H9 (cell line): Measurements from ENCODE around the gene CPNE5. TPM values are rescaled to one million over a fixed set of nuclear protein-coding genes. Genes with fewer than 3 reads are reported as not detected.

Experiments
- DNase-seq: peaks from one replicate; pipeline ENCODE4 v3.0.0-alpha.2; 2017
- H2AFZ ChIP-seq: one replicate; pipeline ENCODE4 v1.6.1; 2013; ENCODE audit warnings: mild to moderate bottlenecking, low read length, control low read depth, moderate library complexity
- H2AK5ac ChIP-seq: 2 replicates; pipeline ENCODE4 v1.6.1; 2013; ENCODE audit warnings: low read length, control low read depth, mixed read lengths; ENCODE audit not compliant: insufficient read length
- H2BK120ac ChIP-seq: one replicate; pipeline ENCODE4 v1.6.1; 2013; ENCODE audit warnings: low read depth, mild to moderate bottlenecking, low read length, control low read depth, inconsistent platforms; ENCODE audit not compliant: poor library complexity, severe bottlenecking
- H2BK12ac ChIP-seq: 2 replicates; pipeline ENCODE4 v1.6.1; 2013; ENCODE audit warnings: low read length, control low read depth, mixed read lengths, low read depth; ENCODE audit not compliant: insufficient read length
- H2BK15ac ChIP-seq: 2 replicates; pipeline ENCODE4 v1.6.1; 2013; ENCODE audit warnings: low read depth, low read length, control low read depth
- H2BK20ac ChIP-seq: one replicate; pipeline ENCODE4 v1.6.1; 2013; ENCODE audit warnings: low read depth, mild to moderate bottlenecking, low read length, control low read depth, inconsistent platforms; ENCODE audit not compliant: poor library complexity, severe bottlenecking
- H2BK5ac ChIP-seq: 2 replicates; pipeline ENCODE4 v1.6.1; 2013; ENCODE audit warnings: low read length, control low read depth, mixed read lengths; ENCODE audit not compliant: insufficient read length
- H3K14ac ChIP-seq: 2 replicates; pipeline ENCODE4 v1.6.1; 2013; ENCODE audit warnings: low read length, control low read depth; ENCODE audit not compliant: insufficient read depth
- H3K18ac ChIP-seq: 2 replicates; pipeline ENCODE4 v1.6.1; 2013; ENCODE audit warnings: low read depth, mild to moderate bottlenecking, mixed read lengths, low read length, control low read depth; ENCODE audit not compliant: insufficient read length
- H3K23ac ChIP-seq: 2 replicates; pipeline ENCODE4 v1.6.1; 2013; ENCODE audit warnings: low read length, control low read depth, mixed read lengths, low read depth; ENCODE audit not compliant: insufficient read length
- H3K23me2 ChIP-seq: 2 replicates; pipeline ENCODE4 v1.6.1; 2013; ENCODE audit warnings: low read depth, mild to moderate bottlenecking, mixed read lengths, low read length, control low read depth; ENCODE audit not compliant: insufficient read length, poor library complexity, severe bottlenecking
- H3K27ac ChIP-seq: 2 replicates; pipeline ENCODE4 v1.5.1; 2013; ENCODE audit warnings: low read length, control low read depth, mixed read lengths, low read depth; ENCODE audit not compliant: insufficient read length
- H3K27me3 ChIP-seq: 2 replicates; pipeline ENCODE4 v1.6.1; 2013; ENCODE audit warnings: low read length, control low read depth, inconsistent platforms; ENCODE audit not compliant: insufficient read depth
- H3K4ac ChIP-seq: 2 replicates; pipeline ENCODE4 v1.6.1; 2013; ENCODE audit warnings: low read depth, mild to moderate bottlenecking, control low read depth, inconsistent platforms, low read length, moderate library complexity
- H3K4me1 ChIP-seq: 2 replicates; pipeline ENCODE4 v1.6.1; 2013; ENCODE audit warnings: low read length, control low read depth, inconsistent platforms; ENCODE audit not compliant: insufficient read depth
- H3K4me2 ChIP-seq: 2 replicates; pipeline ENCODE4 v1.6.1; 2013; ENCODE audit warnings: low read length, control low read depth, mixed read lengths; ENCODE audit not compliant: insufficient read length, insufficient read depth
- H3K56ac ChIP-seq: 2 replicates; pipeline ENCODE4 v1.6.1; 2013; ENCODE audit warnings: low read depth, mild to moderate bottlenecking, mixed read lengths, low read length, control low read depth; ENCODE audit not compliant: insufficient read length
- H3K79me1 ChIP-seq: 2 replicates; pipeline ENCODE4 v1.6.1; 2013; ENCODE audit warnings: low read depth, mild to moderate bottlenecking, moderate library complexity, low read length, control low read depth, inconsistent platforms; ENCODE audit not compliant: insufficient read depth, poor library complexity, severe bottlenecking
- H3K79me2 ChIP-seq: 2 replicates; pipeline ENCODE4 v1.6.1; 2013; ENCODE audit warnings: low read length, control low read depth, inconsistent platforms; ENCODE audit not compliant: insufficient read depth
- H3K9ac ChIP-seq: 2 replicates; pipeline ENCODE4 v1.6.1; 2013; ENCODE audit warnings: low read length, control low read depth, mixed read lengths; ENCODE audit not compliant: insufficient read length; ENCODE audit errors: extremely low read depth
- H3K9me3 ChIP-seq: one replicate; pipeline ENCODE4 v1.6.1; 2013; ENCODE audit warnings: low read depth, low read length, inconsistent platforms; ENCODE audit not compliant: control insufficient read depth
- H3T11ph ChIP-seq: one replicate; pipeline ENCODE4 v1.6.1; 2013; ENCODE audit warnings: mild to moderate bottlenecking, low read length, control low read depth, inconsistent platforms
- H4K20me1 ChIP-seq: one replicate; pipeline ENCODE4 v1.6.1; 2013; ENCODE audit not compliant: control insufficient read depth, insufficient read length, insufficient read depth
- H4K5ac ChIP-seq: 2 replicates; pipeline ENCODE4 v1.6.1; 2013; ENCODE audit warnings: low read depth, mild to moderate bottlenecking, mixed read lengths, low read length, control low read depth; ENCODE audit not compliant: insufficient read length
- H4K8ac ChIP-seq: replicated peaks from 2 replicates; pipeline ENCODE4 v1.6.1; 2013; ENCODE audit warnings: low read length, control low read depth, mixed read lengths, low read depth; ENCODE audit not compliant: insufficient read length
- H4K91ac ChIP-seq: 2 replicates; pipeline ENCODE4 v1.6.1; 2013; ENCODE audit warnings: low read depth, mild to moderate bottlenecking, moderate library complexity, mixed read lengths, low read length, control low read depth; ENCODE audit not compliant: insufficient read length
- H3K27ac Mint-ChIP-seq, 3 experiments: 2 replicates in 2 of 3; 3 replicates in 1 of 3; pipeline ENCODE4 v1.8.0; 2020 to 2021; ENCODE audit warnings: mixed read lengths in 3 of 3, mild to moderate bottlenecking in 1 of 3, moderate library complexity in 1 of 3
- H3K27me3 Mint-ChIP-seq: 2 replicates; pipeline ENCODE4 v1.8.0; 2021; ENCODE audit warnings: low read depth, mild to moderate bottlenecking, moderate library complexity, mixed read lengths
- H3K36me3 Mint-ChIP-seq, 3 experiments: 2 replicates in 2 of 3; 3 replicates in 1 of 3; pipeline ENCODE4 v1.8.0; 2020 to 2021; ENCODE audit warnings: low read depth in 3 of 3, mixed read lengths in 3 of 3; ENCODE audit not compliant: insufficient read depth in 1 of 3
- H3K4me1 Mint-ChIP-seq, 2 experiments: 2 replicates each; pipeline ENCODE4 v1.8.0; 2020; ENCODE audit warnings: mixed read lengths in 2 of 2
- H3K4me3 Mint-ChIP-seq, 2 experiments: 2 replicates in 1 of 2; 3 replicates in 1 of 2; pipeline ENCODE4 v1.8.0; 2020 to 2021; ENCODE audit warnings: mild to moderate bottlenecking in 2 of 2, mixed read lengths in 2 of 2, moderate library complexity in 1 of 2
- H3K9me3 Mint-ChIP-seq, 2 experiments: 2 replicates in 1 of 2; 3 replicates in 1 of 2; pipeline ENCODE4 v1.8.0; 2020; ENCODE audit warnings: mild to moderate bottlenecking in 2 of 2, mixed read lengths in 2 of 2, moderate library complexity in 1 of 2
- CTCF ChIP-seq: fragments of 200-600 bp; sonication (generic); conservative IDR thresholded peaks from 3 replicates; pipeline ENCODE4 v1.8.0; 2021; ENCODE audit warnings: antibody characterized with exemption, mild to moderate bottlenecking
- WGBS: extraction: QIAGEN DNeasy Blood & Tissue Kit; methylation state at CpG from one replicate; pipeline ENCODE4 v1.1.7; 2013; ENCODE audit warnings: missing lambda C conversion rate, low lambda C conversion rate, mixed read lengths; ENCODE audit not compliant: insufficient read length; ENCODE audit errors: extremely low coverage; 5-methylcytosine and 5-hydroxymethylcytosine counted together
- total RNA-seq: library from RNA; stranded (reverse); gene quantifications from 2 replicates; pipeline ENCODE4 v1.2.1, GENCODE V29; 2021

CPNE5 gene
- total RNA-seq, 1 experiment from 2014 or later: 0.52 TPM

- H3K4me2 ChIP-seq: no peak overlapping the region
Measured at GRCh38 chr6:36826520-36827227, 12.6 kb downstream of the CPNE5 start.

More at GRCh38 chr6:36826520-36827227, 12.6 kb downstream of the CPNE5 start:
- Histone ChIP-seq H3K27me3 (no peaks in the 10 kb centered on the region), H3K23ac (no peak overlapping the region), H3K27ac (no peak overlapping the region), H3K23me2 (no peaks in the 10 kb centered on the region), H2BK120ac (no peak overlapping the region), H3T11ph (no peak overlapping the region), H3K4ac (no peak overlapping the region), H3K4me1 (no peaks in the 10 kb centered on the region), H3K9ac (no peak overlapping the region), H4K91ac (no peak overlapping the region), H2BK12ac (no peak overlapping the region), H3K56ac (no peak overlapping the region), H3K14ac (no peak overlapping the region), H4K20me1 (no peaks in the 10 kb centered on the region), H2AK5ac (no peak overlapping the region), H3K18ac (no peak overlapping the region), H2BK5ac (no peak overlapping the region), H2BK20ac (no peak overlapping the region), H4K5ac (no peak overlapping the region), H2BK15ac (no peak overlapping the region), H3K79me2 (no peaks in the 10 kb centered on the region), H3K79me1 (no peaks in the 10 kb centered on the region), H3K9me3 (no peaks in the 10 kb centered on the region), H2AFZ (no peak overlapping the region), H4K8ac (no peak overlapping the region)
- DNase-seq: no peak
- Mint-ChIP-seq H3K9me3 (no peaks in the 10 kb centered on the region), H3K4me1 (peaks cover 11 to 31% of the 10 kb centered on the region in 2 experiments; a peak in 3 of 4 replicates), H3K27ac (no peak overlapping the region; a peak in 1 of 7 replicates), H3K4me3 (no peak overlapping the region), H3K36me3 (no peaks in the 10 kb centered on the region), H3K27me3 (peaks cover 9% of the 10 kb centered on the region)
- WGBS: no CpG with 5 or more reads among the region's 19 CpGs
- TF ChIP-seq CTCF: no peak
